GM12865 (cell line): ENCODE measurements around the gene ZNF219.

Experiments
- DNase-seq: peaks from one replicate; pipeline ENCODE4 v3.0.0; 2010; ENCODE audit warnings: low read depth
- H3K4me3 ChIP-seq: 2 replicates; pipeline ENCODE4 v1.5.1; 2011; ENCODE audit warnings: mild to moderate bottlenecking, low read depth, low read length, control low read depth
- TF ChIP-seq, protein P1 (sequence below): IDR thresholded peaks from 2 replicates; pipeline ENCODE4 v1.5.1; 2011; ENCODE audit warnings: low read length, control low read depth, low read depth, inconsistent platforms; ENCODE audit not compliant: insufficient read depth; ENCODE audit errors: missing control alignments

The ZNF219 gene

DNA sequence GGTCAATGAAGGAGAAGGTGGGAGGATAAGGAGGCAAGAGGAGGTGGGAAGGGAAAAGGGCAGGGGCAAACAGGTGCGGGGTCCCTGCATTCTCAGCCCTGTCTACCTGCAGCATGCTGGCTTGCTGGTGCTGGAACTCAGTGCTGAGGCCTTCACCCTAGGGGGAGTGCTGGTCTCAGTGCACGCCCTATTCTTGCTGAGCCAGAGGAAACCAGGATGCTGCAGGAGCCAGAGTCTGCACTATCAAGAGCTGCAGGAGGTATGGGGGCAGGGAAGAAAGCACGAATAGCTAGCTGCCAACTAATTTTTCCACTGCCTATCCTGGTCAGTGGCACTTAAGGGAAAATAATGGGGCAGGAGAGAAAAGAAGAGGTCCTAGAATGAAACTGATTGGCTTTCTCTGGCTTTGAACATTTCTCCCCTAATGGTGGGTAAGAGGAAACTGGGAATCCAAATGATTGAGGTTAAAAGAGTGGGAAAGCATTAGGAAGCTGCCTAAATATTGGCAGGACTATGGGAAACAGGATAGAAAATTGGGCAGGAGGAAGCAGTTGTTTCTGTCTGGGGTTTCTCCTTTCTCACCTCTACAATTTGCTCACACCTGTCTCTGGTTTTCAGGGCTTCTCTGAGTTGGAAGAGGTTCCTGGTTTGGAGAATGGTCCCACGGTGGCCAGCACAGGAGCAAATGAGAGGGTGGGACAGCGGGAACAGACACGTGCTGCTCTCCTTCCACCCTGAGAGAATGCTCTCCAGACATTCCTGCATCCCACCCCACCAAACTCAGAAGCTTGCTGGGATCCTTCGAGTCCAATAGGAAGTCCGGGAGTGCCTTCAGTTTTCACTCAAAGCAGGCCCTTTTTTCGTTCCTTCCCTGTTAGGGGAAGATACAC is 4.3 kb upstream of the ZNF219 start:
- TF ChIP-seq, protein P1, sequence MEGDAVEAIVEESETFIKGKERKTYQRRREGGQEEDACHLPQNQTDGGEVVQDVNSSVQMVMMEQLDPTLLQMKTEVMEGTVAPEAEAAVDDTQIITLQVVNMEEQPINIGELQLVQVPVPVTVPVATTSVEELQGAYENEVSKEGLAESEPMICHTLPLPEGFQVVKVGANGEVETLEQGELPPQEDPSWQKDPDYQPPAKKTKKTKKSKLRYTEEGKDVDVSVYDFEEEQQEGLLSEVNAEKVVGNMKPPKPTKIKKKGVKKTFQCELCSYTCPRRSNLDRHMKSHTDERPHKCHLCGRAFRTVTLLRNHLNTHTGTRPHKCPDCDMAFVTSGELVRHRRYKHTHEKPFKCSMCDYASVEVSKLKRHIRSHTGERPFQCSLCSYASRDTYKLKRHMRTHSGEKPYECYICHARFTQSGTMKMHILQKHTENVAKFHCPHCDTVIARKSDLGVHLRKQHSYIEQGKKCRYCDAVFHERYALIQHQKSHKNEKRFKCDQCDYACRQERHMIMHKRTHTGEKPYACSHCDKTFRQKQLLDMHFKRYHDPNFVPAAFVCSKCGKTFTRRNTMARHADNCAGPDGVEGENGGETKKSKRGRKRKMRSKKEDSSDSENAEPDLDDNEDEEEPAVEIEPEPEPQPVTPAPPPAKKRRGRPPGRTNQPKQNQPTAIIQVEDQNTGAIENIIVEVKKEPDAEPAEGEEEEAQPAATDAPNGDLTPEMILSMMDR, result no peak
- H3K4me3 ChIP-seq, result peak overlapping the region; percentile 74
- no peak for DNase-seq

DNA sequence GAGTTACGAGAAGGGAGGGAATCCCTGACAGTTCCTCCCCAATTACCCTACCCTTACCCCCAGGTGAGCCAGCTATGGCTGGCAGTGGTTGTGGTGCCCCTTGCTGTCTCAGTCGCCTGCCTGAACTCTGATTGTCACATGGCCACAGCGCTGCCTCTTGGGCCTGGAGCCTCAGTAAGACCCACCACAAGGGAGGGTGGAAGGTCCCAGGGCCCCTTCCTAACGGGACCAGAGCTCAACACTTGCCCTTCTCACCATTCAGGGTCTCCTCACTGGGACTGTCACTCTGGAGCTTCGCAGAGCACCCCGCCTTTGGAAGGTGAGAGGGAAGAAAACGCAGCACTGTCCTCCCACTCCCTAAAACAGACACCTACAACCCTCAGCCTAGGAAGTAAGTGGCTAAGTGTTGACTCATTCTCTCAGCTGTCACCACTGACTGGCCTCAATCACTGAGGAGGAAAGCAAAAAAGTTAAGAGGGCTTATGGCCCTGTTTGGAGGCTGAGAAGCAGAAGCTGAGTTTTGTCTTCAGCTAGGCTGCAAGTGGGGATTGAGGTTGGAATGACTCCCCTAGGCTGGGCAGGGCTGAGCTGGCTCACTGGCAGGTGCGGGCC is 3.5 kb upstream of the ZNF219 start:
- no peak for DNase-seq
- H3K4me3 ChIP-seq, result no peak overlapping the region

GRCh38 chr14:21100931-21101330 is 2.5 kb upstream of the ZNF219 start, which contains the start of gene TMEM253:
Gene TMEM253, plus strand, starts transcription at chr14:21101066. Its CDS starts 278 bp downstream, at chr14:21101344.
- H3K4me3 ChIP-seq, result no peak within 1 kb of the TSS
- TF ChIP-seq, protein P1, result no peak
- DNase-seq, result no peak

More for the DNA sequence above, 3.5 kb upstream of the ZNF219 start:
- TF ChIP-seq, protein P1, result no peak

DNA sequence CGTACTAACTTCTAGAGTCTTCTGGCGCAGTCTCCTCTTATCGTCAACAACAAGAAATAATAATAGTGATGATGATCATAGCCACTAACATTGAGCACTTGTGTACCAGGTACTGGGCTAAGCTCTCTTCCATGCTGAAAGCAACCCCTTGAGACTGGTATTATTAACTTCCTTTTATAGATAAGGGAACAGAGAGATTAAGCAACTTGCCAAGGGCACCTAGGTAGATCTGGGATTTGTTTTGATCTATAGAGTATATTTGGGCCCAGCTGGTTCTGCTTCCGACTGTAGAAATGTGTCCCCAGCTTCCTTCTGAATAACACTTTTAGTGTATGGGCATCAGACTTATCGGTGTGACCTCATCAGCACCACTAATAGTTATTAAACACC is 1.1 kb upstream of the ZNF219 start:
- no peak overlapping the region for H3K4me3 ChIP-seq
- DNase-seq, result no peak
- TF ChIP-seq, protein P1, result no peak

- TF ChIP-seq, protein P1, result no peak
- H3K4me3 ChIP-seq, result peak overlapping the region; percentile 51
- no peak for DNase-seq
Observed at GRCh38 chr14:21098892-21099595, 589 bp upstream of the ZNF219 start.

DNA sequence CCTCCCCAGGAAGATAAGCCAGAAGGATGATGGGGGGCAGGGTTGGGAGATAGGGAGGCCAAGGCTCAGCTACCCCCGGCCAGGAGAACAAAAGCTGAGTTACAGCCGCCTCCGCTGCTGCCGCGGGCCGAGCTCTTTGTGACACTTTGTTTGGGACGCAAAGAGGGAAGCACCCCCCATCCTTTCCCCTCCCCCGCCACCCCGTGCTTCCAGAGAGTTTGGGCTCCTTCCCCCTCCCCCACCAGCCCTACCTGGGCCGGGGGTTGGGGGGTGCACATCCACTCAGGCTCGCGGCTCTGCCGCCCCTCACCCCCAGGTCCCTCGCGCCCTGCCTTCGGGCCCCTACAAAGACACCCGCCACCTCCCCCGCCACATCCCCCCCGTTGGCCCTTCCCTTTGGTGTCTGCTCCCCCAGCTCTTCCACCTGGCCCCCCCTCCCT is 799 bp downstream of the ZNF219 start:
- no peak for DNase-seq
- peak overlapping the region; percentile 11; the same call in 1 of the 2 replicates for H3K4me3 ChIP-seq
- TF ChIP-seq, protein P1, result no peak
